WTC11 (cell line): ENCODE results near the gene FNDC11.

ENCODE experiments used
- FOXJ3 ChIP-seq: sonication (generic); formaldehyde crosslinking; IDR thresholded peaks from 2 replicates; pipeline ENCODE4 v1.9.0; 2021; ENCODE audit warnings: missing genetic modification reagents, mild to moderate bottlenecking, borderline replicate concordance
- NR2C2 ChIP-seq: sonication (generic); formaldehyde crosslinking; IDR thresholded peaks from 2 replicates; pipeline ENCODE4 v1.8.0; 2022; ENCODE audit warnings: mild to moderate bottlenecking, missing genetic modification reagents
- SMAD3 ChIP-seq: sonication (generic); formaldehyde crosslinking; IDR thresholded peaks from 2 replicates; pipeline ENCODE4 v1.8.0; 2022; ENCODE audit warnings: missing genetic modification reagents, mild to moderate bottlenecking, borderline replicate concordance
- TEAD1 ChIP-seq: sonication (generic); formaldehyde crosslinking; IDR thresholded peaks from 2 replicates; pipeline ENCODE4 v1.8.0; 2022; ENCODE audit warnings: mild to moderate bottlenecking, missing genetic modification reagents
- TP53 ChIP-seq: sonication (generic); formaldehyde crosslinking; IDR thresholded peaks from 2 replicates; pipeline ENCODE4 v1.8.1; 2023; ENCODE audit warnings: mild to moderate bottlenecking, missing genetic modification reagents
- TF ChIP-seq, protein P1 (sequence below): fragments of 200-600 bp; IDR thresholded peaks from 2 replicates; pipeline ENCODE4 v1.8.0; 2022; ENCODE audit warnings: antibody characterized with exemption
- TF ChIP-seq, protein P2 (sequence below): sonication (generic); formaldehyde crosslinking; IDR thresholded peaks from 2 replicates; pipeline ENCODE4 v1.8.1; 2022; ENCODE audit warnings: mild to moderate bottlenecking, missing genetic modification reagents, moderate library complexity, borderline replicate concordance
- TF ChIP-seq, protein P3 (sequence below): sonication (generic); formaldehyde crosslinking; conservative IDR thresholded peaks from 2 replicates; pipeline ENCODE4 v1.8.1; 2022; ENCODE audit warnings: mild to moderate bottlenecking, missing genetic modification reagents

DNA sequence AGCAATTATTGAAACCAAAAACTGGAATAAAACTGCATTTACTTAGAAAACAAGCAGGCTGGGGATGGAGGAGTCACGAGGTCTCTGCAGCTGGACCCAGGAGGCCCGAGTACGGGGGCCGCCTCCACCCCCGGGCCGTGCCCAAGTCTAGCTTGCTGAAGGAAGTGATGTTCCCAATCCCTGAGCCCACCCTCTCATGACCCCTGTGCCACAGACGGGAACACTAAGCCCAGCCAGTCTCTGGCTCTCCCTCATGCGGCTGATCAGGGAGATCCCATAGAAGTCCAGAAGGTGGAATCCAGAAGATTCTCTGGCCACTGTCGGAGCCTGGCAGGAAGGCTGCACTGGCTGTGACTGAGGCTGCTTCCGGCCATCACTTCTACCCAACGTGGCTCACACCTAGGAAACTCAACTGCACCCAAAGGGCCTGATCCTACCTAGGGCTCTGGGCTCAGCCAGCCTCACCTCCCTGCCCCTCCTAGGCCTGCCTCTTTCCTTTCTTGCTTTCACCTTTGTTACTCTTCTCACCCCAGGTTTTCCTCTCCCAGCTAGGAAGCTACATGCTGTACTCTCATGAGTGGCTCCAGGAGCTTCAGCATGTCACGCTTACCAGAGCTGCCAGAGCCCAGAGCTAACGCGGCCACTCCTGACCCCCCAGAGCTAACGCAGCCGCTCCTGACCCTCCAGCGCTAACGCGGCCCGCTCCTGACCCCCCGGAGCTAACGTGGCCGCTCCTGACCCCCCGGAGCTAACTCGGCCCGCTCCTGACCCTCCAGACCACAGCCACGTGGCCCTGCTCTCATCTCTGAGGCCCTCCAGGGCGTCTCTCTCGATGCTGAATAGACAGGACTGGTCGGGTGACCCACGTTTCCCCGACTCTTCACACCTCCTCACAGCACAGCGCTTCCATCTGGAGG is 44.8 kb downstream of the FNDC11 start:
- TF ChIP-seq TEAD1 (CRISPR knock-in tag) (no peak), TP53 (CRISPR knock-in tag) (no peak), FOXJ3 (no peak), NR2C2 (CRISPR knock-in tag) (no peak), SMAD3 (CRISPR knock-in tag) (no peak)
- TF ChIP-seq, protein P1, sequence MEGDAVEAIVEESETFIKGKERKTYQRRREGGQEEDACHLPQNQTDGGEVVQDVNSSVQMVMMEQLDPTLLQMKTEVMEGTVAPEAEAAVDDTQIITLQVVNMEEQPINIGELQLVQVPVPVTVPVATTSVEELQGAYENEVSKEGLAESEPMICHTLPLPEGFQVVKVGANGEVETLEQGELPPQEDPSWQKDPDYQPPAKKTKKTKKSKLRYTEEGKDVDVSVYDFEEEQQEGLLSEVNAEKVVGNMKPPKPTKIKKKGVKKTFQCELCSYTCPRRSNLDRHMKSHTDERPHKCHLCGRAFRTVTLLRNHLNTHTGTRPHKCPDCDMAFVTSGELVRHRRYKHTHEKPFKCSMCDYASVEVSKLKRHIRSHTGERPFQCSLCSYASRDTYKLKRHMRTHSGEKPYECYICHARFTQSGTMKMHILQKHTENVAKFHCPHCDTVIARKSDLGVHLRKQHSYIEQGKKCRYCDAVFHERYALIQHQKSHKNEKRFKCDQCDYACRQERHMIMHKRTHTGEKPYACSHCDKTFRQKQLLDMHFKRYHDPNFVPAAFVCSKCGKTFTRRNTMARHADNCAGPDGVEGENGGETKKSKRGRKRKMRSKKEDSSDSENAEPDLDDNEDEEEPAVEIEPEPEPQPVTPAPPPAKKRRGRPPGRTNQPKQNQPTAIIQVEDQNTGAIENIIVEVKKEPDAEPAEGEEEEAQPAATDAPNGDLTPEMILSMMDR, result no peak
- TF ChIP-seq, protein P2, sequence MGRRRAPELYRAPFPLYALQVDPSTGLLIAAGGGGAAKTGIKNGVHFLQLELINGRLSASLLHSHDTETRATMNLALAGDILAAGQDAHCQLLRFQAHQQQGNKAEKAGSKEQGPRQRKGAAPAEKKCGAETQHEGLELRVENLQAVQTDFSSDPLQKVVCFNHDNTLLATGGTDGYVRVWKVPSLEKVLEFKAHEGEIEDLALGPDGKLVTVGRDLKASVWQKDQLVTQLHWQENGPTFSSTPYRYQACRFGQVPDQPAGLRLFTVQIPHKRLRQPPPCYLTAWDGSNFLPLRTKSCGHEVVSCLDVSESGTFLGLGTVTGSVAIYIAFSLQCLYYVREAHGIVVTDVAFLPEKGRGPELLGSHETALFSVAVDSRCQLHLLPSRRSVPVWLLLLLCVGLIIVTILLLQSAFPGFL, result no peak
- TF ChIP-seq, protein P3, sequence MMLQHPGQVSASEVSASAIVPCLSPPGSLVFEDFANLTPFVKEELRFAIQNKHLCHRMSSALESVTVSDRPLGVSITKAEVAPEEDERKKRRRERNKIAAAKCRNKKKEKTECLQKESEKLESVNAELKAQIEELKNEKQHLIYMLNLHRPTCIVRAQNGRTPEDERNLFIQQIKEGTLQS (CRISPR knock-in tag), result no peak
